ENCODE measurements around the gene VPS45.

- TF ChIP-seq POLR2AphosphoS5 (IDR thresholded peaks at IDR 0.05): no peak
- no peak for TF ChIP-seq POLR2A (IDR thresholded peaks at IDR 0.05; ENCODE audit: low read depth)
Measured at GRCh38 chr1:150141452-150141851, 73.9 kb downstream of the VPS45 start.
